ENCODE measurements around the gene ZNF423.

ZNF423 gene

DNA sequence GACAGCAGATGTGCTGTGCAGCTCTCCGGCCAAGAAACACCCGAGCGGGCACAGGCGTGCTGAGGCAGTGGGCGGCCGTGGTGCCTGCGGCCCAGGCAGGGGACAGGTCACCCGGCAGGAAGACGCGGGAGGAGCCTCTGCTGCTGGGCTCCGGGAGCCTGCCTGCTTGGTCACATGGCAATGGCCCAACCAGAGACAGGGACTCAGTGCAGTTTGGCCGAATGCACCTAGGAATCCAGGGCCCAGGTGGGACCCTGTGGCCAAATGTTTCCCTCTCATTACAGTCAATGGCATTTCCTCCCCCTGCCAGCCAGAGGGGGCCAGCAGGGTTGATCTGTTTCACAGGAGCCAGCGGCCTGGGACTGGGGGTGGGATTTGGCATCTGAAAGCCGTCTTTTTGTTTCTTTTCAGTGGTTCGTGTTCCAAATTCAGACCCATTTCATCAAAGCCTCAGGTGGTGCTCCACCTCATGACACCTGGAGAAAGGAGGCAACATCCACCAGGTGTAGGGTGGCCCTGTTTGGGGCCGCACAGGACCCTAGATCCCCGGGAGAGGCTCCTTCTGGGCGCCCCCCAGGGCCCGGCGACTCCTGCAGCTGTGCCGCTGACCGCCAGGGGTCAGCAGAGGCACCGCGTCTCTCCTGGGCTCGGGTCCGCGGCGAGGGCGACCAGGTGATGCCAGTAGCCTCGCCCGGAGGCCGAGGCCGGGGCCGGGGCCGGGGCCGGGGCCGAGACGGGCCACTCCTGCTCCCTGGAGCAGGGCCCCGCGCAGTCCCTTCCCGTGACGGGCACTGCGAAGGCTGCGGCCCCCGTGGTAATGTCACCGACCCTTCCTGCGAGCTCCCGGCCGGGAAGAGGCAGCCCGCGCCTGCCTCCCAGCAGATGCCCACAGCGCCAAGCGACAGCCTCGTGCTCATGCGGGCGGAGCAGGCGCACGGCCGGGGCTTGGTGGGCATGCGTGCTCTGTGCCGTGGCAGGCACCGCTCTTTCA is 363.8 kb downstream of the ZNF423 start:
- DNase-seq (ENCODE audit: low spot score) = peak; percentile 83

DNA sequence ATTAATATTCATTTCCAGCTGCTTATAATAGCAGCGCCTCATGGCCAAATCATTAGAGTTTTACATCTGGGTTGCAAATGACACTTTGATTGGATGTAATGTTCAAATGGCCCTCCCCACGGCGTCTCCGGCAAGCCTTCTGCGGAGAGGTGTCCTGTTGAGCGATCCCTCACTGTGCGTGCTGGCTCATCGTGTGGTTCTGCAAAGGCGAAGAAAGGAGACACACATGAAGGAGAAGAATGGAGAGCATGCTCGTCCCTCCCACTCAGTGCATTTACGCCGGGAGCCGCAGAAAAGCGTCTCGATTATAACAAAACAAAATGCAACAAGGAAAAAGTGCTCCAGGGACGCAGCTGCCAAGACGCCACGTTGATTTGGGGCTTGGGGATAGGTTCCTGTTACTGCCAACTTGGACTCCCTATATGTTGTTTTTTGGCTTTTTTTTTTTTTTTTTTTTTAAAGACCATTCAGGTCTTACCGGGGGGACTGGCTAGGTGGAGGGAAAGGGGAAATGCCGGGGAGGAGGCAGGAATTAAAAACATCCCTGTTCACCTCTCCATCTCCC is 364.7 kb downstream of the ZNF423 start:
- no peak for DNase-seq (ENCODE audit: low spot score)

DNA sequence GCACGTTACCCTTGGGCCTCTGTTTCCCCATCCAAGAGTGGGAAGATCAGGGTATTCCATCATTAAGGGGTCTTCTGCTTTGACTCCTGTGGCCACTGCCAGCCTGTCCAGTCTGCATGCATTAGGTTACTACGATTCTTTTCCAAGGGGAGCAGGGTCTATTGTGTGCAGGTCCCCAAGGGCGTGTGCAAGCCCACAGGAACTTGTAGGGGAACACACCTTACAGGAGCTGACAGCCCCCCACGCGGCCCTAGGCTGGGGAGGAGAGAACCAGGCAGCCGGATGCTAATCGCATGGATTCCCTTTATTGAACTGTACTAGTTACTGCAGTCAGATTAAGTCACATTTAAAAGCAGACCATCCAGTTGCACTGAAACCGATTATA is 365.6 kb downstream of the ZNF423 start:
- no peak for DNase-seq (ENCODE audit: low spot score)

DNA sequence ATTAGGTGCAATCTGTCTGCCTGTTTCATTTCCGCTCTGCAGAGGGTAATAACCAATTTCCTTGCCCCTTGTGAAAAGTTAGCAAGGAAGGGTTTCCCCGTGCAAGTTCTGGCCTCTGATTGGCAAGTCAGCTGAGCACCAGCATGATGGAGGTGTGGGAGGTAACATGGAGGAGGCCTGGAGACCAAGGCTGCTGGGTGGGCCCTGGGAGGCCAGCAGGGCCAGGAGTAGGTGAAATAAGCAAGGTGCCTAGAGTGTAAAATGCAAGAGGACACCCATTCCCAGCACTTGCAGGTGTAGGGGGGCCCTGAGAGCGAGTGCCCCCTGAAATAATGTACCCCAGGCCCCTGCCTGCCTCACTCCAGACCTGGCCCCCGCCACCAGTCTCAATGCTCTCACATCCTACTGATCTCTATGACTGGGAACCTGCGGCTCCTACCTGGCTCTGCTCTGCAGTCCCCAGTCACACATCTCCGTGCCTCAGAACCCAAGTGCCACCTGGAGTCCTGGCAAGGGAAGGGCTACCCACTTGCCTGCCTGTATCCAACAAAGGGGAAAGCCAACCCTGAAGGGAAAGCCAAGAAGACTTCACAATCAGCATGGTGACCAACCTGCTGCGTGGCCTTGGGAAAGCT is 366.1 kb downstream of the ZNF423 start:
- no peak for DNase-seq (ENCODE audit: low spot score)

DNA sequence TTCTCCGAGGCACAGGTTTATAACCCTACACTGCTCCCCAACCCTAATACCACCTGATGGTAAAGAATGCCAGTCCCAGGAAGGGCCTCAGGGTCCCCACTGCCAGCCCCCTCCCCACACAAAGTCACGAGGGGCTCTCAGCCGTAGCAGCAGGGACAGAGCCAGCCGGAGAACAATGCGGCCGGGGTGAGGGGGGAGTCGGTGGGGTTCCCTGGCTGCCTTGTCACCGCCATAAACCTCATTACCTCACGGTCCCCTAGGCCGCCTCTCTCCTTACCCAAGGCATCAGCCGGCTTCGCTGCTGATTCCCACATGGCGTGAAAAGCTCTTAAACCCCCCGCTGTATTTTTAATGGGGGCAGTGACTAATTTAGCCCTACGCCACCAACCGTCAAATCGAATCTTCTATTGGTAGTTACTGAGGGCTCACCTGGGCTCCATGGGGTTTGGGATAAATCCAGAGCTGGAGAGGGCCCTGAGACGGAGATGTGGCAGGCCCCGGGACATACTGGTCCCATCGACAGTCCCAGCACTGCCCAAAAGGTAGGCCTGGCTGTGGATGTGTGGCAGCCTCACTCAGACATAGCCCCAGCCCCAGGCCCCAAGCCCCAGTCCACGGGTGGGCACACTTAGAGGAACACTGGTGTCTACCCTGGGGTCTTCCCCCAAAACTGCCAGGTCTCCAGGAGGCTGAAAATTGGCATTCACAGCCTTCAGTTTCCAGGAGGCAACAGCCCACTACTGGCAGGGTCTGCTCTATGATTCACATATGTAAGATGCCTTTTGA is 367.0 kb downstream of the ZNF423 start:
- DNase-seq (ENCODE audit: low spot score) = no peak

DNA sequence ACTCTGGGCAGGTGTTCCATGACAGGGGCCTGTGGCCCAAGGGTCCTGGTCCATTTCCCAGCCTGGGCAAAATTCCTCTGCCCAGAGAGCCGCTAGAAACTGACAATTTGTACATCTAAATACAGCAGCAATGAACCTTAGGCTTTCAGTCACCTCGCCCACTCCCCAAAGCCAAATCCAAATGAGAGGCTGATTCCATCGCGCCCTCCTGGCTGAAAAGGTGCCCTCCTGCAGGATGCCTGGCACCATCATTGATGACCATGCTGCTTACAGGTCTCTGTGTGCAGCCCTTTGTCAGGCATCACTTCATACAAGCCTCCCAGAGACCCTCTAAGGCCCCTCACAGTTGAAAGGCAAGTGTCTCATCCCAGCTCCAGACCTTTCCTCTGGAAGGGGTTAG is 367.6 kb downstream of the ZNF423 start:
- DNase-seq (ENCODE audit: low spot score) = no peak

DNA sequence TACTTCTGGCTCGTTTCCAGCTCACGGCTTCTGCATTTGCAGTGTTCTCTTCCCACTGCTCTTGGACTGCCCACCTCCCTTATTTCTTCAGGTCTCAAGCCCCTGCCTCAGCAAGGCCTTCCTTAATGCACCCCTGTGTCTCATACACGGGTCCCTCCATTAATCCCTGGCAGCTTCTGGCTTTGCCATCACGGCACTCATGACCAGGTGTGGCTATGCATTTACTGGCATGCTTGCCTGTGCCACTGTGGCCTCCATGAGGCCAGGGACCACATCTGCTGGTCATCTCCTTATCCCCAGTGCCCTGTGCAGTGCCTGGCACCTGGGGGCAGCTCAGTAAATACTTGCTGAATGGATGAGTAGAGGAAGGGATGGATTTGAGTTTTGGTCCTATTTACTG is 368.2 kb downstream of the ZNF423 start:
- DNase-seq (ENCODE audit: low spot score) = no peak

DNA sequence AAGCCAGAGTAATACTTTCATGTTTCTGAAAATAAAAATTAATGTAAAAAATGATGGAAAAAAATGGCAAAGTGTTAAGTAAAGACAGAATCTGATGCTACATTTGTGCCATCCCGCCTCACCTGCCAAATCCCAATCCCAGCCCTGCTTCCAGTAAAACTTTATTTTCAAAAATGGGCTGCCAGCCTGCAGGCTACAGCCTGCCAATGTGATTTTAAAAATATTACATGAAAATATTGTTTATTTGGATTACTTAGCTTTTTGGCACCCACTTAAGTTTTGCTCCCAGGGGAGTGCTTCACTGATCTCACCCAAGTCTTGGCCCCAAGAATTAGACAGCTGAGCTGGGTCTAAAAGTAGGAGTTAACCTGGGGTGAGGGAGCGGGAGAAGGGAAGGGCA is 369.5 kb downstream of the ZNF423 start:
- no peak for DNase-seq (ENCODE audit: low spot score)

DNA sequence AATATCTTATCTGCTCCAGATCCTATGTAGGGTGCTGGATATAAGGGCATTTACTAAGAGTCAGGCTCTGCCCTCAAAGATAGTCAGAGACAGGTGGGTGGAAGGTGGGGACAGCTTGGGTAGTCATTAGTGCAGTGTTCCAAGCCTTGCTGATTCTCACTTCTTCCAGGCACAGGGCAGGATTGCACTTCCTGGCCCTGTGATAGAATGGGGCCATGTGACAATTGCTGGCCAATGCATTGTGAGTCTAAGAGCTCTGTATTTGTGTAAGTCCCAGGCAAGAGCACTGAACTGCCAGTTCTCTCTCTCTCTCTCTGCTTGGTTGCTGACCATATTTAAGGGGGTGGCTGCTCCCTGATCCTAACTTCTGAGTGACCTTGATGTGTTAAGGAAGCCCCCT is 370.2 kb downstream of the ZNF423 start:
- no peak for DNase-seq (ENCODE audit: low spot score)

DNA sequence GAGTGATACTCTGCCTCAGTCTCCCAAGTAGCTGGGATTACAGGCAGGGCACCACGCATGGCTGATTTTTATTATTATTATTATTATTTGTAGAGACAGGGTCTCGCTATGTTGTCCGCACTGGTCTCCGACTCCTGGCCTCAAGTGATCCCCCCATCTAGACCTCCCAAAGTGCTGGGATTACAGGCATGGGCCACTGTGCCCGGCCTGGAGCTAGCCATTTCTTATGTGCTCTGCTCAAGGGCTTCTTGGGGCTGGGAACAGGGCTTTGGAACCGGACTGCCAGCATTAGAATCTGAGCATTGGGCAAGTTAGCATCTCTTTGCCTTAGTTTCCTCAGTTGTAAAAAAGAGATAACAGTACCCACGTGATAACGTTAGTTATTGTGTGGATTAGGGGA is 371.0 kb downstream of the ZNF423 start:
- DNase-seq (ENCODE audit: low spot score) = no peak

DNA sequence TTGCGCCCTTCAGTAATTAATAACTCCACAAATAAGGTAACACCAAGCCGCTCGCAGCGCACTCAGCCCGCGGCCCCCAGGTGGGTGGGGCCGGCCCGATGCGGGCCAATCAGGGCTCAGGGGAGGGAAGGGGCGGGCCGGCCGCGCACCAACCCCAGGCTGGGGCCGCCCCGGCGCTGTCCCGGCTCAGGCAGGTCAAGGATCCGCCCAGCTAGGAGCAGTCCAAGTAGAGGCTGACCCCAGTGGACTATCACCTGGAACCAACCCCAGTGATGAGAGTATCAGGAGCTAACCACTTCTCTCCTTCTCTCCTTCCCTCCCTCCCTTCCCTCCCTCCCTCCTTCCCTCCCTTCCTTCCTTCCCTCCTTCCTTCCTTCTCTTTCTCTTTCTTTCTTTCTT is 371.5 kb downstream of the ZNF423 start:
- peak; percentile 93 for DNase-seq (ENCODE audit: low spot score)

DNA sequence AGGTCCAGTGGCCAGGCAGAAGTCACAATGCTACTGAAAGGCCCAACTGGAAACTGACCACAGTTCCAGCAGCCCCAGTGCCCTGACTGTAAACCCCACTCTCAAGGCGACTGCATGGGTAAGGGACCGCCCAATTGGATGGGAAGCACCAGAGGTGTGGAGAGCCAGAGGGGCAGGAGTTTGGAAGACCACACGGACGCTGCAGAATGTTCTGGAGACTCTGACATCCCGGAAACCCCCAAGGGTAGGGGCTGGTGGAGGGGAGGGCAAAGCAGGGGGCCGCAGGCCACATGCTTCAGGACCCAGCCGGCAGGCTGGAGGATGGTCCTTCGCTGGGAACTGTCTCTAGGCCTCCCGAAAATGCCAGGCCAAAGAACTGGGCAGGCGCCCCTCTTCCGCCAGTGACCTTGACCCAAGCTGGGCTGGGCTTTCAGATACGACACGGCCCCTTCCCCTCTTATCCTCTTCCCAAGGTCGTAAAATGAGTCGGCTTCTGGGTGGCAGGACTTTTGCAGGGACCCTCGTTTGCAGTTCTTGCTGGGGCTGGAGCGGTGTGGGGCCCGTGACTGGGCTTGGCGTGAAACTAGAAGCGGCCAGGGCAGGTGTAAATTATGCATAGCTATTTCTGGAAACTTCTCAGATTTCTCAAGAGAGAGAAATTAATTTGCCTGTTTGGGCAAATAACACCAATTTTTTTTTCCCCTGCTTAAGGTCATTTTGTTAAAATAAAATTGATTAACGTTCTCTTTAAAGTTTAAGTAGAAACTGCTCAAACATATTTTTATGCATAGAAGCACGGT is 372.1 kb downstream of the ZNF423 start:
- peak; percentile 41 for DNase-seq (ENCODE audit: low spot score)

DNA sequence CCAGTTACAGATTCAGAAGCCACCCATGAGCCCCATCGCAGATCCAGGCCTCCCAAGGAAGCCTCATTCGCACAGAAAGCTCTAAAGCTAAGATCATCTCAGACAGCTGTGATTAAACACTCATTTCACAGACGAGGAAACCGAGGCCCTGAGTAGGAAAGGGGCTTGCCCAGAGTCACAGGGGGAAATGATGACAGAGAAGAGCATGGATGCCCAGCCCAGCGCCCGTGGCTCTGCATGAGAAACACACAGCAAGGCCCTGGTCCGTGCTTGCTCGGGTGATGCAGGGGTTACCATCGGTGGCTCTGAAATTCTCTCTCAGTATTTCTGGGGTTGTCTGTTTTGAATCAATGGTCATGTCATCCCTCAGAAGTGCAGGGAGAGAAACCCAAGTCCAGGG is 372.7 kb downstream of the ZNF423 start:
- no peak for DNase-seq (ENCODE audit: low spot score)

DNA sequence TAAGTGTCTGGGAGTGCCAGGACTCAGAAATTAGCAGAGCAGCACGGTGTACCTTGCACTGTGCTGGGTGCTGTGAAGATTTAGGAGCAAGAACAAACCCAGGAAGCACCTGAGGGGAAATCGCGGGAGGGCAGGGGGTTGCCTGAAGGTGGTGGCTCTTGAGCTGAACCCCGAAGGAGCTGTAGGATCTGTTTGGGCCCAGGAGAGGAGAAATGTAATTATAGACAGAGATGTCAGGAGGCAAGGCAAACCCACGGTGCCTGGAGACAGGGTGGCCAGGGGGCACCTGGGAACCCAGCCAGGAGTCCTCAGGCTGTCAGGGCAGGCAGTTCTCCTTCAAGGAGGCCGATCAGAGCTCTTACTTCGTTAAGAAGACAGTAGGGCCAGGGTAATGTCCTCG is 373.2 kb downstream of the ZNF423 start:
- no peak for DNase-seq (ENCODE audit: low spot score)

DNA sequence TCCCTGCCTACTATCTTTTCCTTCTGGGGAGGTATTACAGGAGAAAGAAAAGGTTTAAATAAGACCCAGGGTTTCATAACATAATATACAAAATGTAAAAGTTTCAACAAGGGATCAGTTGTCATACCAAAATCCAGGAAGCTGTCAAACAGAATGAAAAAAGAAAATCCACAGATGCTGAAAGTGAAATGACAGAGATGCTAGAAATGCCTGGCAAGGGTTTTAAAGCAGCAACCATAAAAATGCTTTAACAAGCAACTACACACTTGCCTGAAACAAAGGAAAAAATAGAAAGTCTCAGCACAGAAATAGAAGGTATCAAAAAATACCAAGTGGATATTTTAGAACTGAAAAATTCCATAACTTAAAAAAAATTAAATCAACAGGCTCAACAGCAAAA is 377.3 kb downstream of the ZNF423 start:
- no peak for DNase-seq (ENCODE audit: low spot score)

DNA sequence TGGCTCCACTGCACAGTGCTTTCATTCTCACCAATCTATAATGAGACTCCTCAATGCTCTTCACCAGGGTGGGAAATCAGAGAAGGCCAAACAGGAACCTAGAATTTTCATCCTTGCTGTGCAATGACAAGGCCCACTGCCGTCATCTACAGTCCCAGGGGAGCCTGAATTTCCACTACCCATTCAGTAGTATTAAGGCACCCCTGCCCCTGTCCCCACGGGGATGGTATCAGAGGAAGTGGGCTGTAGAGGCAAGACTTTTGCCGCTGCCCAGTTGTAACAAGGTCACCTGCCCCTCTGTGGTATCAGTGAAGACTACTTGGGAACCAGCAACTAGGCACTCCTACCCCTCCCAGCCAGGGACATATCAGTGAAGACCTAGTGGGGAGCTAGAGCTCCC is 377.8 kb downstream of the ZNF423 start:
- peak; percentile 64 for DNase-seq (ENCODE audit: low spot score)

DNA sequence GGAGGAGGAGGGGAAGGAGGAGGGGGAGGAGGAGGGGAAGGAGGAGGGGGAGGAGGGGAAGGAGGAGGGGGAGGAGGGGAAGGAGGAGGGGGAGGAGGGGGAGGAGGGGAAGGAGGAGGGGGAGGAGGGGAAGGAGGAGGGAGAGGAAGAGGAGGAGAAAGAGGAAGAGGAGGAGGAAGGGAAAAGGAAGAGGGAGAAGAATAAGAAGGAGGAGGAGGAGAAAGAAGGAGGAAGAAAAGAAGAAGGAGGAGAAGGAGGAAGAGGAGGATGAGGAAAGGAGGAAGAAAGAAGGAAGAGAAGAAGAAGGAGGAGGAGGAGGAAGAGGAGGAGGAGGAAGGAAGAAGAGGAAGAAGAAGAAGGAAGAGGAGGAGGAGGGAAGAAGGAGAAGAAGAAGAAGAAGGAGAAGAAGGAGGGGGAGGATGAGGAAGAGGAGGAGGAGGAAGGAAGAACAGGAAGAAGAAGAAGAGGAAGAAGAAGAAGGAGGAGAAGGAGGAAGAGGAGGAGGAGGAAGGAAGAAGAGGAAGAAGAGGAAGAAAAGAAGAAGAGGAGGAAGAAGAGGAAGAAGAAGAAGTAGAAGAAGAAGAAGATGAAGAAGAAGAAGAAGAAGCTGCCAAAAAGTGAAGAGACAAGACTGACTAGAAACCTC is 378.5 kb downstream of the ZNF423 start:
- no peak for DNase-seq (ENCODE audit: low spot score)

DNA sequence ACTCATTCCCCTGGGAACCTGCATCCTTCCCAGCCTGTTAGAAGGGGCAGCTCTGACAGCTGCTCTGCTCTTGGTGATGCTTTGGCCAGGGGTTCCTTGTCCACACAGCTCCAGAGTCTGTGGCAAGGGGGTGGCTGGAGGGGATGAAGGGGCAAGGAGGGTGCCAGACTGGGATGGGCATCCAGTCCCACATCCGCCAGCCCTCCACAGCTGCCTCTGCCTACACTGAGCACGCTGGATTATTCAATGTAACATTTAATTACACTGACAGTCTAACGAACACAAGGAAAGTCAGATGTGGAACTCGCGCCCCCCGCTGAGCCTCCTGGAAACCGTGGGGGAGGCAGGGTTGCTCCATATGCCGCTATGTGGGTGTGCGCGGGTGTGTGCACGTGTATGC is 381.2 kb downstream of the ZNF423 start:
- DNase-seq (ENCODE audit: low spot score) = no peak

DNA sequence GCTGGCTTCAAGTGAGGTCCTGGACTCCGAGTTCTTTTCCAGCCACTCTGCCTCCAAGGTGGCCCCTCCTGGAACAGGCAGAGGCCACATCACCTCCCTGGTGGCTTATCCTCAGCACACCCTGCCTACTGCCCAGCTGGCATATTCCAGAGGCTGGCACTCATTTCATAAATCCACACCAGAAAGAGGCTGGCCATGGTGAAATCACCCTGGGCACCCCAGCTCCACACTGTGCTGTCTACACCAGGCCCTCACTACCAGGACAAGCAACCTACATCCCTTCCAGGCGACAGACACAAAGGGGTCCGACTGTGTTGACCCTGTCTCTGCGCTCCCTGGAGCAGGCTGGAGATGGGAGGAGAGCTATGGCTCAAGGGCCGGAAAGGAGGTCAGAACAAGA is 382.1 kb downstream of the ZNF423 start:
- no peak for DNase-seq (ENCODE audit: low spot score)

DNA sequence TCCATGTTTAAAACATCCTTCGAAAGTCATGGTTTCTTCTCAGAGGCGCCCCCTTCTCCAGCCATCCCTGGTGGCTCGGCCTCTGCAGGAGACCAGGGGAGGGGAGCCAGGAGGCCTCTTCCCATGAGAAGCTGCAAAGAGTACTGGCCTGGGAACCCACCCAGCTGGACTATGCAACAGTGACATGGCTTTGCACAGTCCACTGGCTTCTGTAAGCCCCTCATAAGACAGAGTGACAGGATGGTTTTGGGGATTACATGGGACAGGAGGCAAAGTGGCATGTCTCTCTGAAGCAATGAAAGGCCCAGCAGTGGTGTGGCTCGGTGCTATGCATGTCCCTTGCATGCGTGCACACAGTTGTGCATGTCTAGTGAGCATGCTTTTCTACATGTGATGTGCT is 382.8 kb downstream of the ZNF423 start:
- no peak for DNase-seq (ENCODE audit: low spot score)

DNA sequence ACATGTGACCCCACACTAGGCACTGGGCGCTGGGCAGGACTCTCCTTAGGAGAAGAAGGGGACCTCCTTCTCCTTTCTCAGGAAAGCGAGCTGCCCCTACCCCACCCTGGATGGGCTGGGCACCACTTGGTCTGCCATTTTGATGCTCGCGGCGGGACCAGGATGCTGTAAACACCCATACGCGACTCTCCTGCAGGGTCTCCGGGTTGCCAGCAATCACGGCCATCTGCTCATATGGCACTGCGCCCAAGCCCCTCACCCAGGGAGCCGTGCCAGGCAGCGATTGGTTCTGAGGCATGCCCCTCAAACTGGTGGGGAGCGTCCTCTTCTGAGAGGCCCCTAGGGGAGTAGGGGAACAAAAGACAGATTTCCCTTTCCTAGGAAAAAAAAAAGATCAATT is 383.3 kb downstream of the ZNF423 start:
- no peak for DNase-seq (ENCODE audit: low spot score)

Measured in germinal center (tissue), 1 donor.